A673 (cell line): ENCODE data around the gene KCNQ1OT1. TPM values are rescaled to one million over a fixed set of nuclear protein-coding genes. Genes with fewer than 3 reads are reported as not detected.

Experiments
- BruUV-seq: library from RNA; stranded (reverse); fragments of 400-500 nt; replicated peaks from 2 replicates; lab custom pipeline; 2021; lab: Mats Ljungman, UMichigan
- CTCF ChIA-PET: fragments of 300-600 bp; sonication (Branson Sonifier 250); formaldehyde crosslinking; loops from one replicate; lab custom pipeline; 2022; ENCODE audit warnings: antibody characterized with exemption; lab: Charles Lee
- POLR2A ChIA-PET: fragments of 300-600 bp; sonication (Branson Sonifier 250); formaldehyde crosslinking; loops from one replicate; lab custom pipeline; 2022; ENCODE audit warnings: antibody characterized with exemption; ENCODE audit not compliant: low non-redundant PET; lab: Charles Lee
- DNase-seq: peaks from one replicate; pipeline ENCODE4 v3.0.0-alpha.2; 2015; ENCODE audit warnings: low spot score
- H3K27ac ChIP-seq: fragments of 200-600 bp; sonication (generic); 2 replicates; pipeline ENCODE4 v1.5.1; 2016; ENCODE audit warnings: mixed run types, low read depth, mild to moderate bottlenecking, mixed read lengths, antibody characterized with exemption, low read length; ENCODE audit not compliant: poor library complexity, severe bottlenecking
- H3K27me3 ChIP-seq: fragments of 200-600 bp; sonication (generic); replicated peaks from 2 replicates; pipeline ENCODE4 v1.6.1; 2017; ENCODE audit warnings: mixed run types, low read depth, mild to moderate bottlenecking, mixed read lengths, antibody characterized with exemption, low read length; ENCODE audit not compliant: insufficient read depth, poor library complexity
- H3K36me3 ChIP-seq: fragments of 200-600 bp; sonication (generic); 2 replicates; pipeline ENCODE4 v1.6.1; 2016; ENCODE audit warnings: mixed run types, mild to moderate bottlenecking, mixed read lengths, antibody characterized with exemption, low read length; ENCODE audit not compliant: insufficient read depth, poor library complexity, severe bottlenecking
- H3K4me1 ChIP-seq: fragments of 200-600 bp; sonication (generic); 2 replicates; pipeline ENCODE4 v1.6.1; 2017; ENCODE audit warnings: mixed run types, mild to moderate bottlenecking, mixed read lengths, antibody characterized with exemption, low read length; ENCODE audit not compliant: insufficient read depth, poor library complexity, severe bottlenecking
- H3K4me3 ChIP-seq: fragments of 200-600 bp; sonication (generic); 2 replicates; pipeline ENCODE4 v1.5.1; 2016; ENCODE audit warnings: low read depth, mixed run types, mild to moderate bottlenecking, mixed read lengths, low read length; ENCODE audit not compliant: poor library complexity, severe bottlenecking
- H3K9me3 ChIP-seq: fragments of 200-600 bp; sonication (generic); 2 replicates; pipeline ENCODE4 v1.6.1; 2016; ENCODE audit warnings: mixed run types, low read depth, mild to moderate bottlenecking, mixed read lengths, antibody characterized with exemption, low read length; ENCODE audit not compliant: poor library complexity, severe bottlenecking
- CTCF ChIP-seq: fragments of 300-800, 200-600 bp; sonication (generic); conservative IDR thresholded peaks from 2 replicates; pipeline ENCODE4 v1.5.1; 2017; ENCODE audit warnings: low read depth, mild to moderate bottlenecking, antibody characterized with exemption, low read length, moderate library complexity, mixed read lengths
- EZH2 ChIP-seq: fragments of 200-600 bp; sonication (generic); IDR thresholded peaks from 2 replicates; pipeline ENCODE4 v1.6.1; 2017; ENCODE audit warnings: borderline replicate concordance, low read depth, mild to moderate bottlenecking, mixed read lengths, antibody characterized with exemption, low read length; ENCODE audit not compliant: poor library complexity, severe bottlenecking
- intact Hi-C: fragments of 100-400 bp; cut with micrococcal nuclease; formaldehyde crosslinking; loops from one replicate; pipeline ENCODE4 v1.10.0; 2022; ENCODE audit not compliant: unreplicated experiment
- total RNA-seq: library from RNA; stranded (reverse); gene quantifications from 2 replicates; pipeline ENCODE4 v1.2.3, GENCODE V29; 2021

Gene KCNQ1OT1
- total RNA-seq, 1 experiment from 2014 or later: 4.0 TPM

GRCh38 chr11:2719831-2720590 is 20.2 kb upstream of the KCNQ1OT1 start:
- no peak overlapping the region for H3K4me3 ChIP-seq
- no peaks in the 10 kb centered on the region for H3K36me3 ChIP-seq
- no peaks in the 10 kb centered on the region for H3K27me3 ChIP-seq
- H3K4me1 ChIP-seq: no peaks in the 10 kb centered on the region
- intact Hi-C loops: no loop called here
- ChIA-PET POLR2A (no interaction called here), CTCF (no interaction called here)
- DNase-seq: no peak
- no TSS peak for BruUV-seq
- TF ChIP-seq CTCF (no peak), EZH2 (no peak)
- H3K9me3 ChIP-seq: no peaks in the 10 kb centered on the region
- no peak overlapping the region for H3K27ac ChIP-seq

- H3K27me3 ChIP-seq: no peaks in the 10 kb centered on the region
- POLR2A ChIA-PET: no interaction called here
- DNase-seq: no peak
- H3K27ac ChIP-seq: no peak overlapping the region
- no peaks in the 10 kb centered on the region for H3K9me3 ChIP-seq
- TF ChIP-seq CTCF: no peak
- TF ChIP-seq EZH2: no peak
- no peaks in the 10 kb centered on the region for H3K36me3 ChIP-seq
- no peaks in the 10 kb centered on the region for H3K4me1 ChIP-seq
- no peak overlapping the region for H3K4me3 ChIP-seq
- intact Hi-C loops: no loop called here
- no TSS peak for BruUV-seq
- CTCF ChIA-PET: no interaction called here
Observed at GRCh38 chr11:2718817-2719438, 19.1 kb upstream of the KCNQ1OT1 start.

GRCh38 chr11:2717561-2718325 is 17.9 kb upstream of the KCNQ1OT1 start:
- DNase-seq: no peak

More at GRCh38 chr11:2717561-2718325, 17.9 kb upstream of the KCNQ1OT1 start:
- ChIA-PET POLR2A (no interaction called here), CTCF (no interaction called here)
- no peak overlapping the region for H3K27ac ChIP-seq
- TF ChIP-seq CTCF: no peak
- TF ChIP-seq EZH2: no peak
- intact Hi-C loops: no loop called here
- H3K36me3 ChIP-seq: no peaks in the 10 kb centered on the region
- H3K4me1 ChIP-seq: no peaks in the 10 kb centered on the region
- no TSS peak for BruUV-seq
- H3K27me3 ChIP-seq: no peaks in the 10 kb centered on the region
- no peaks in the 10 kb centered on the region for H3K9me3 ChIP-seq
- no peak overlapping the region for H3K4me3 ChIP-seq
